GM19452 (cell line): Measurements from ENCODE around the gene MBD4.
"Not testable (repeated sequence)": the region's sequence is repeated elsewhere in the genome, so short reads cannot be mapped to it uniquely, and the experiment has no call there.

Experiments used
- ATAC-seq: cut with Tn5 transposase; IDR thresholded peaks from one replicate; pipeline ENCODE4 v1.9.1; 2021; ENCODE audit not compliant: unreplicated experiment

The MBD4 gene

DNA sequence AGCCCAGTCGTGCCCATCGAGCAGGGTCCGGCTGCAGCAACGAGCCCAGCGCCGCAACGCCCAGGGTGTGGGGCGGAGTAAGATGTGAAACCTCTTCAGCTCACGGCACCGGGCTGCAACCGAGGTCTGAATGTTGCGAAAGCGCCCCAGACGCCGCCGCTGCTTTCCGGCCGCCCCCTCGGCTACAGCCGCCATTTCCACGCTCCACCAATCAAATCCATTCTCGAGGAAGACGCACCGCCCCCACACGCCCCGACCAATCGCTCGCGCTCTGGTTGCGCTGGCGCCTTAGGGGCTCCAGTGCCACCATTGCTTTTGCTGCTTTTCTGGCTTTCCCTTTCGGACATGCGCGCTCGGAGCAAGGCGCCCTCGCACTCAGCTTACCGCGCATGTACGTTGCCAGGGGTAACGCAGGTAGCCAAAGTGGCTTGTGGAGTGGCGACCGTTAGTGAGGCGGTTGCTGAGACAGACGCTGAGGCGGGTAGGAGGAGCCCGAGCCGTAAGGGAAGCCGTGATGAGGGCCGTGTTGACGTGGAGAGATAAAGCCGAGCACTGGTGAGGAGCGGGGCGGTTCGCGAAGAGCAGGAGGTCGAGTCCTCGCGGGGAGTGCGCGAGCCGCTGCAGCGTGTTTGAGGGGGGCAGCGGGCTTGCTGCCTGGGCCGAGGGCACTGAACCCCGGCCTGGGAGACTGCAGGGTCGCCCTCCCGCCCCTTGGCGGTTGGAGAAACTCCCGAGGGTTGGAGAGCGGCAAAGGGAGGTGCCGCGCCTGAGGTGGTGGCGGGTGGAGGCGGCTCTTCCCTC lies at the start of gene MBD4, which contains the start of gene IFT122:
Gene MBD4, minus strand, starts transcription at position 132 of the 801 bp plus-strand sequence. Its CDS starts 115 bp downstream, at position 17.
Gene IFT122, plus strand, starts transcription at position 408 of the 801 bp plus-strand sequence. Its CDS starts 107 bp downstream, at position 515.
- ATAC-seq, result peak; percentile 88

DNA sequence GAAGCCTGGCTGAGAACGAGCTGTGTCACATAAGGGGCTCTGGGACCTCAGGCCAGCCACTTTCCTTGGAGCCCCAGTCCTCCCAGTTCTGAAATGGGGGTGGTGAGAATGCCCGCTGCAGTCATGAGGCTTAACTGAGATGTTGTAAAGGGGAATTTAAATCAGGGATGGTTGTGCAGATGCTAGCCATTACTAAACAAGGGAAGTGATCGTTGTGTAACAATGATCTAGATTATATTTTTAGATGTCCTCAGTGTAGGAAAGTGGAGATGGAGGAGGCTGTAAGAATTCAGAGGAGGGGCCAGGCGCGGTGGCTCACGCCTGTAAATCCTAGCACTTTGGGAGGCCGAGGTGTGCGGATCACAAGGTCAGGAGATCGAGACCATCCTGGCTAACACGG lies 49.5 kb upstream of the MBD4 start:
- ATAC-seq, result not testable (repeated sequence)

DNA sequence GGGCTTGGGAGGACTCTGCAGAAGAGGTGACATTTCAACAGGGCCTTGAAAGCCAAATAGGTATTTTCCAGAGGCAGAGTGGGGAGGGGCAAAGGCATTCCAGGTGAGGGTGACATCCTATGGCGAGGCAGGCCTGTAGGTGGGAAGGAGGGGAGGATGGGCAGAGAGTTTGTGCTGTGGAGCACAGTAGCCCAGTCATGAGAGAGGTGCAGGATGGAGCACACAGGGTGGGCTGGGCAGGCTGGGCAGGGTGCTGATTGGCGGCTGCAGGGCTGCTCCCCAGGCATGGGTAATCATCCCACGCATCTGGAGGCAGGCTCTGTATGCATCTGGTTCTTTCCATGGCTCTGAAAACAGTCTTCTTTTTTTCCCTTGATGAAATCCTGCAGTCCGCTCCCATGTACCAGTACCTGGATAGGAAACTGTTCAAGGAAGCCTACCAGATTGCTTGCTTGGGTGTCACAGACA lies 48.2 kb upstream of the MBD4 start:
- not testable (repeated sequence) for ATAC-seq

DNA sequence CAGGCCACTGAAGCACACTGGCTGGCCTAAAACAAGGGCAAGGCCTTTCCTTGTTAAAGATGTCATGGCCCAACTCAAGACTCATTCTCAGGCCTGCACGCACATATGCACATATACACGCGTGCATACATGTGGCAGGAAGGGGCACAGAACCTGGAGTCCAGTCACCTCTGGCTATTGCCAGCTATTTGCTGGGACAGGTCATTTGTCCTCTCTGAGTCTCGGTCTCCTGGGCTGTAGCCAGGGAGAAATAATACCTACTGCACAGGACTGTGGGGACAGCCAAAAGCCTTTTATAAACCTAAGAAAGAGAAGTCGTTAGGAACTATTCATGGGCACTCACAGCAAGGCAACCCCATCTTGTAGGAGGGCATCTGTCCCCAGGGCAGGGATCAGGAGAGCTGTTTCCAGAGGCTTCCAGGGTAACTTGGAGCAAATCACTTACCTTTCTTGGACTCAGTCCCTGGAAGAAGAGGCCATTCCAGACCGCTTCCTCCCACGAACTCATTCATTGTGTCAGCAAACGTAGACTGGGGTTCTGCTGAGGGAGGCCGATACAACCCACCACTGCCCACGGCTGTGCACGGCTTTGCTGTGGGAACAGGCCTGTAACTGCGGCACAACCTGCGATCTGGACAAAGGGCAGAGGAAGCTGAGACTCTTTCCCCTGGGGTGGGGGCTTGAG lies 47.6 kb upstream of the MBD4 start:
- ATAC-seq, result no peak

DNA sequence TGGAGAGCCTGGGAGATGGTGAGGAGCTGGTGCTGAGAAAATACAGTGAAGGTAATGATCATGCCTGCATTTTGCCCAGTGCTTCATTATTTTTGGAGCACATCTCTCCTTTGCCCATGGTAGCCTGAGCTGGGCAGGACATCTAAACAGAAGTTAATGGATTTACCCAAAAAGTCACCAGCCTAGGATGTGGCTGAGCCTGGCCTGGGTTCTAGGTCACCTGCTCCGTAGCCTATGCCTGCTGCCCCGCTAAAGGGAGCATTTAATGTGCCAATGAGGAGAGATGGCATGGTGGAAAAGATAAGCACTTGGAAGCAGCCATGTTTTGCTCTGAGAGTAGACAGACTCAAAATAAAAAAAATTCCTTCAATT lies 46.9 kb upstream of the MBD4 start:
- no peak for ATAC-seq

DNA sequence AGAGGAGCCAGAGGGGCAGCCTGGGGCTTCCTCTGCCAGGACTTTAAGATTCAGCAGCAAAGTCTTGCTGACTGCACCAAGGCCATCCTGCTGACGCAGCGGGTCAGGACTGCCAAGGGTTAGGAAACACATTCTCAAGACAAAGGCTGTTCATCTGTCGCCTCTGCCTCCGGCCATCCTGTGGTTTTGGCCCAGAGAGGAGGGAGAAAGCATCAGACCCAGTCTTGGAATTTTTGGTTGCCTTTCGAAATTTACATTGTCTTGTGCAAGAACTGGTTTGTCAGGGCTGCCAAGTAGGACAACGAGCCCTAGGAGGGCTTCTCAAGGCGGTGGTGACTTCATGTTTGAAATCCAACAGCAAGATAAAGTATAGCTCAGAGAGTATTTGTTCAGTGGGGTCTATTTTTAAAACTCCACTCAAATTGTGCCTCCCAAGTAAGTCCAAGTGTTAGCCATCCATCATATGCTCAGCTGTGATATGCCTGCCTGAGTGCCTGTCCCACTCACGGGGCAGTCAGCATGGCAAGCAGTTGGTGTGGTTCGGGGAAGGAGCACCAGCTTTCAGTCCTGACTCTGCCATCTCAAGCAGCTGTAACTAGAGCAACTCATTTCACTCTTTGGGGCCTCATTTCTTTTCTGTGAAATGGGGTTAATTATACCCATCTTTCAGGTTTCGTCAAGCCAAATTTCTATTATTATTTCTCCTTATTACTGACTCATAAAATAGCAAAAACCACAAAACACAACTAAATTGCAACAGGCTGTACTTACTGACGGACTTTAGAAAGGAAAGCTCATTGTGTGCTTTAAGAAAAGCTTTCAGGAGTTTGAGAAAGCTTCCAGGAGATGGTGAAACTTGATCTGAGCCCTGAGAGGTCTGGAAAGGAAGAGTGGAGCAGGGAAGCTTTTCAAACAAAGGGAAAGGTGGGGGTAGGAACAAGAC lies 46.2 kb upstream of the MBD4 start:
- no peak for ATAC-seq

DNA sequence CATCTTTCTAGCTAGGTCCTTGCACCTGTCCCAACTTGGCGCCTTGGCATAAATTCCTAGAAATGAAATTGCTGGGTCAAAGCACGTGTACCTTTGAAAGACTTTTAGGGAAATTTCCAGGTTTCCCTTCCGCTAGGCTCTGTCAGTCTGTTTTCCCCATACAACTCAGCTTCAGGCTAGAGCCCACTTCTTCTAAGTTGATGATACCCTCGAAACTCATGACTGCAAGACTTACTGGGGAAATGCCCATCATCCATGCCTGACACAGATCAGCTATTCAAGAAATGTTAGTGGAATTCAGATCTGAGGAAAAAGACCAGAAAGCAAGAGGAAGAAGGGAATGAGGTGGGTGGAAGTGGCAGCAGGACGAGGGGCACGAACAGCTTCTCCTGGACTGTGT lies 45.4 kb upstream of the MBD4 start:
- not testable (repeated sequence) for ATAC-seq

DNA sequence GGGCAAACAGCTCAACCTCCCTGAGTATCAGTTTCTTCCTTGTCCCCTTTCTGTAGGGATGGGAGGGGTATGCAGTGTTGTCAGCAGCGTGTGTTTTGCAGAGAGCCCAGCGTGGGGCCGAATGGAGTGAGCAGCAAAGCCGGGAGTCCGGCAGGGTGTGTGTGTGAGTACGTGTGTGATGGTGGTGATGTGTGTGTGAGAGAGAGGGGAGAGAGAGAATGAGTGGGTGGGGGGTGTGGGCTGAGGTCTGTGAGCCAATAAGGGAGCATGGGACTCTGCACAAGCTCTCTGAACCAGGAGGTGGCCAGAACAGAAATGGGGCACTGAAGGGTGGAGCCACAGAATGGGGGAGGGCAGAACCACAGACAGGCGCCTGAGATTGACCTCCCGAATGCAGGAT lies 44.1 kb upstream of the MBD4 start:
- ATAC-seq, result no peak

DNA sequence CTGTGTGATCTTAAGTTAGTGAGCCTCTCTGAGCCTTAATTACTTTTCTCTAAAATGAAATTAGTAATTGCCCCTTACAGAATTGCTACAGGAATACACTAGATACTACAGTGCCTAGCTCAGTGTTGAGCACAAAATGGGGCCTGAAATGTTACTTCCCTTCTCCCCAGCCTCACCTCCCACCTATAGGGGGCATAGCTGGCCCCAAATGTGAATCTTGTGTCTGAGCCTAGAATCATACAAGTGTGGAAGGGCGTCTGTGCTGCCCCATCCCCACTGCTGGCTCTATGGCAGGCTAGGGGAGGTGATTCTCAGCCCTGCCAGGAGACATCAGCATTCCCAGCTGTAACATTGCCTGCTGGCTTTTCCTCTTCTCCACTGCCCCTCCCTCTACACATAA lies 43.0 kb upstream of the MBD4 start:
- ATAC-seq, result no peak

DNA sequence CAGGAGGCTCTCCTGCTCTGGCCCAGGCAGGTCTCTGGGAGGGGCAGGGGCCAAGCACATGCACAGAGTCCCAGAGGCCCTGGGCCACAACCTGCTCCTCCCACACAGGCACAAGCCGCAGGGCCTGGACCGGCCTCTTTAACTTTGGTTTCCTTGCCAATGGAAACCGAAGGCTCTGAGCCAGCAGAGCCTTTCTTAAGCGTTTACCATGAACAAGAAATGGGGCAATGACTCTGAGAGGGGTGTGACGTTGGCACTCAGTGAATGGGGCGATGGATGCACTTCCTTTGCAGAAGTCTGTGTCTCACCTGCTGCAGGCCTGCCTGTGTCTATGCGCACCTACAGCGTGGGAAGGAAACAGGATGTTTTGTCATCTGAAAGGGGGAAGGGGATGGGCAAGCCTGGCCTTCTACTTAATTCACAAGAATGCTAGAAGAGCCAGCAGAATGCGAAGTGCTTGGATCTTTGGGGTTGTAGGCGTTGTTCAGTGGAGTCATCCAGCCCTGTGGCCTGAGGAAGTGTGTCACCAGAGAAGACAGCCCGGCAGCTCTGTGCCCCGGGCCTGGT lies 42.1 kb upstream of the MBD4 start:
- ATAC-seq, result no peak

DNA sequence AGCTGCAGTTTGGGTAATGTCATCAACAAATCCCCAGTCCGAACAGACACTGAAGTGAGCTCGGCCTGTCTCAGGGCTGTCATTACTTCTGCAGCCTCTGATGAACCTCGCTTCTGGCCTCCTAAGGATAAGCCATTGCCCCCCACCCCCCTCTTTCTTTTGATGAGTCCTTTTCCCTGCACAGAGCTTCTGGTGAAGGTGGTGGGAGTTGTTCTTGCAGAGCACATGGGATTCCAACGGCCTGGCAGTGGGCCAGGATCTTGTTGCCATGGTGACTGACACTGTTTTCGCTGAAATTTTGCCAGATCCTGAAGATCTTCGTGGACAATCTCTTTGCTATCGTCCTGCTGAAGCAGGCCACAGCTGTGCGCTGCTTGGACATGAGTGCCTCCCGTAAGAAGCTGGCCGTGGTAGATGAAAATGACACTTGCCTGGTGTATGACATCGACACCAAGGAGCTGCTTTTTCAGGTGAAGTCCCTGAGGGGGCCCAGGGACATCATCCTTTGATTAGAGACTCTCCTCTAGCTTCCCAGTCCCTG lies 41.5 kb upstream of the MBD4 start:
- ATAC-seq, result not testable (repeated sequence)

DNA sequence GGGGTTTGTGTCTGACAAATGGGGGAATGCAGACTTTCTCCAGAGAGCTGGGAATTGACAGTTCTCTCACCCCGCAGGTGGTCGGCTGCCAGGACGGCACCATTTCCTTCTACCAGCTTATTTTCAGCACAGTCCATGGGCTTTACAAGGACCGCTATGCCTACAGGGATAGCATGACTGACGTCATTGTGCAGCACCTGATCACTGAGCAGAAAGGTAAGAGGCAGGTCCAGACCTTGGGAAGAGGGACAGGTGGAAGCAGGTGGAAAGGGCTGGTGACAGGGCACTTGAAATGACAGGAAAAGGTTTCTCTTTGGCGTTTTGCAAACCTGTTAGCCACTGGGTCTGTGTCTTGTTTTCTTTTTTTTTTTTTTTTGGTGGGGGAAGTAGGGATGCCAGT lies 36.8 kb upstream of the MBD4 start:
- ATAC-seq, result no peak

DNA sequence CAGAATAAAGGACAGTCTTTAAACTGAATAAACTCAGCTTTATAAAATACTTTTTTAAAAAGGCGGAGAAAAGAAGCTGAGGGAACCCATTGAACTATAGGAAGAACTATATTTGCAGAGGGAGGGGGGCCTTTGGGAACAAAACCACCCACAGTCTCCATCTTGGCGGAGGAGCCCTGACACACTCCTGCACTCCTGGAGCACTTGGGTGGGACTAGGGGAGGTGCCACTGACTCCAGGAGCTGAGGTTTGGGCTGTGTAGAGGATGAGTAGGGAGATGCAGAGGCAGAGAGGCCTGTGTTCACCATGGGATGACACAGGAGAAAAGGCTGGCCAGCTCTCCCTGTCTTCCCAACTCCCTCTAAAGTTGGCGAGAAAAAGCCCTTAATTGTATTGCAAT lies 36.1 kb upstream of the MBD4 start:
- no peak for ATAC-seq

DNA sequence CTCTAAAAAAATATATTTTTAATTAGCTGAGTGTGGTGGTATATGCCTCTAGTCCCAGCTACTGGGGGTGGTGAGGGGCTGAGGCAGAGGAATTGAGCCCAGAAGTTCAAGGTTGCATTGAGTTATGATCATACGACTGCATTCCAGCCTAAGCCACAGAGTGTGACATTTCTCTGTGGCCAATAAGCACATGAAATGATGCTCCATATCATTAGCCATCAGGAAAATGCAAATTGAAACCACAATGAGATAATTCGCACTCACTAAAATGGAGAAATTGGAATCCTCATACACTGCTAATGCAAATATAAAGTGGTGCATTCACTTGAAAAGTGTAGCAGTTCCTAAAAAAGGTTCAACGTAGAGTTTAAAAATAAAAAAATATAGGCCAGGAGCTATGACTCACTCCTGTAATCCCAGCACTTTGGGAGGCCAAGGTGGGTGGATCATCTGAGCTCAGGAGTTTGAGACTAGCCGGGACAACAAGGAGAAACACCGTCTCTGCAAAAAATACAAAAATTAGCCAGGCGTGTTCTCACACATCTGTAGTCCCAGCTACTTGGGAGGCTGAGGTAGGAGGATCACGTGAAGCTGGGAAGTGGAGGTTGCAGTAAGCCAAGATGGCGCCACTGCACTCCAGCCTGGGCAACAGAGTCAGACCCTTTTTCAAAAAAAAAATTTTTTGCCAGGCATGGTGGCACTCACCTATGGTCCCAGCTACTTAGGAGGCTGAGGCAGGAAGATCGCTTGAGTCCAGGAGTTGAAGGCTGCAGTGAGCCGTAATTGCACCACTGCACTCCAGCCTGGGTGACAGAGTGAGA lies 35.4 kb upstream of the MBD4 start:
- ATAC-seq, result no peak

DNA sequence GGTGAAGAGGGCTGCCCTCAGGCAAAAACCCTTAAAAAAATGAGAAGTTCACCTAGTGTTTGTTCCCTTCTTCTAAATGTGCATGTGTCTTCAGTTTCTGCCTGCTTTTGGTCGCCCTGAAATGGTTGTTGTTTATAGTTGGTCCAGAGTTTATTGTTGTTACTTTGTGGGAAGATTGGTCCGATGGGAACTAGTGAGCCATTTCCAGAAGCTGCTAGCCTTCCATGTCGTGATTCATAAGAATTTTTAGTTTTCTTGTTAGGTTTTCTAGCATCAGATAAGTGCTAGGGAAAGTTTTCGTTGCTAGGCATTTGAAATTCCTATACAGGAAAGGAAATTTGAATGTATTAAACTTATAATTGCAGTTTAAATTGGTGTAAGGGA lies 34.0 kb upstream of the MBD4 start:
- no peak for ATAC-seq

DNA sequence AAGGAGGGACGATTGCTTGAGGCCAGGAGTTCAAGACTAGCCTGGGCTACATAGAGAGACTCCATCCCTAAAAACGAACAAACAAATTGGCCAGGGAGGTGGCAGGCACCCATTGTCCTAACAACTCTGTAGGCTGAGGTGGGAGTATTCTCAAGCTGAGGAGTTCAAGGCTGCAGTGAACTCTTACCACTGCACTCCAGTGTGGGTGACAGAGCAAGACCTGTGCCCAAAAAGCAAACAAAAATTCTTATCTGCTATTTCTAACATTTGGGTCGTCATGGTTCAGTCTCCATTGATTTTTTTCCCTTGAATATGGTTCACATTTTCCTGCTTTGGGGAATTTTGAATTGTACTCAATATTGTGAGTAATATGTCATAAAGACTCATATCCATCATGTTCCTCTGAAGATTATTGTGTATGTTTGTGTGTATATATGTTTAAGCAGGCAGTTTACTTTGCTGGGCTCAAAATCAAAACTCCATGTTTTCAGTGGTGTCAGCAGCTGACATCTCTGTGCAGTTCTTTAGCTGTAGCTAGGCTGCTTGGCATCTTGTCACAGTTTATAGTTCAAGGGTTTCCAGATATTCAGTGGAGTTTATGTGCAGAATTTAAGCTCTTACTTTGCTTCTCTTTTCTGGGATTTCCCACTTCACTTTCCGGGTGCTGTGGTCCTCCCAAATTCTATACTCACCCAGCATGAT lies 33.5 kb upstream of the MBD4 start:
- ATAC-seq, result no peak

DNA sequence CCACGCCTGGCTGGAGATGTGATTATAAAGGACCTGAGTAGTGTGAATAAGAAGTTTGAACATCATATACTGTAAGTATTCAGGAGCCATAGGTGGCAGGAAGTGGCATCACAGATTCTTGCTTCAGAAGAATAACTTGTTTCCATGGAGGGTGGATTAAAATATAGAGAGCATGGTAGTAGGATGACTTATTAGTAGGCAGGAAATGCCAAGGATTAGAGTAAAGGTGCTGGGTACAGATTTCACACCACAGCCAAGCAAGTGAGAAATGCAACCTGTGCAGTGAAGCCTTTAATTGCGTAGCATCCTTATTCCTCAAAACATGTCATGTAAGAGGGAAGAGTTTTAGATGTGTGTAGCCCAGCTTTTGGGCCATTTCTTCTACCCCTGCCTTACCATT lies 31.1 kb upstream of the MBD4 start:
- ATAC-seq, result no peak

DNA sequence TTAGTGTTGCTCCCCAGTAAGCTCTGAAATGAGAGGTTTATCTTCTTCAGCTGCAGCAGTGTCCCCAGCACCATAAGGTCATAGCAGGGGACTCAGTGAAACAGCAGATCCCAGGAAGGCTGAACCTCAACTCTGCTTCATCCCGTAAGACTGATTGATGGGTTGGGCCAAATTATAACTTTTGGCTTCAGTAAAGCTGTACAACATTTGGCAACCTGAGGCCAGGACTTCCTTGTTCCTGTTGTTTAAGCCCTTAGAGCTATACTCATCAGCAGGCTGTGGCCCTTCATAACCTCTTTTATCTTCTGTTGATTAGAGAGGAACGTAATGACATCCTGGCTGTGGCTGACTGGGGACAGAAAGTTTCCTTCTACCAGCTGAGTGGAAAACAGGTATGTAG lies 29.3 kb upstream of the MBD4 start:
- no peak for ATAC-seq

DNA sequence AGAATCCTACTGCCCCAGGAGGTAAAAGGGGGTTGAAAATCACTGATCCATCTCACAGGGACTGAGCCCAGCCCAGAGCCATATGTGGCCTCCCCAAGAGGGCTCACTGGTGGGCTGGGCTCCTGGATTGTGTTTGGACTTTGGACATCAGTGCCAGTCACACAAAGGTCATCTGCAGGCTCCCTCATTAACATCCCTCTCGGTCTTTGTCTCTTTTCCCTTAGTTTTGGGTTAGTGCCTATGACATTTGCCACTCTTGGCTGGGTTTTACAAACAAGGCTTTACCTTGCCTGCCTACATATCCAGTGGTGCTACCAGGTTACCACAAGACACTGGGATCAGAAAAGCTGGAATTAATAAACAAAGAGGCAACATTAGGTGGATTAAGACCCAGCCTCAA lies 28.2 kb upstream of the MBD4 start:
- no peak for ATAC-seq
